Spleen (tissue), 11 donors: ENCODE results near the gene CCDC180. TPM values are rescaled to one million over a fixed set of nuclear protein-coding genes. Genes with fewer than 3 reads are reported as not detected.

ENCODE experiments used
- DNase-seq: peaks from one replicate; pipeline ENCODE4 v3.0.0-alpha.2; 2020
- H3K27ac ChIP-seq, 8 donors: fragments of 200-600 bp; sonication (generic) in 7 of 8; 1 replicate in 4 of 8; 2 replicates in 4 of 8; pipeline versions ENCODE4 v1.5.0 to v1.8.0; 2016 to 2021; ENCODE audit warnings: inconsistent platforms in 4 of 8, mild to moderate bottlenecking in 4 of 8, moderate library complexity in 1 of 8
- H3K27me3 ChIP-seq, 7 donors: fragments of 200-600 bp; sonication (generic) in 6 of 7; replicated peaks in 1 of 7; 1 replicate in 4 of 7; 2 replicates in 3 of 7; pipeline versions ENCODE4 v1.5.0 to v1.8.0; 2016 to 2021; ENCODE audit warnings: inconsistent platforms in 3 of 7, mild to moderate bottlenecking in 1 of 7
- H3K36me3 ChIP-seq, 6 donors: fragments of 200-600 bp; sonication (generic) in 5 of 6; 1 replicate in 4 of 6; 2 replicates in 2 of 6; pipeline versions ENCODE4 v1.5.0 to v1.8.0; 2016 to 2021; ENCODE audit warnings: inconsistent platforms in 2 of 6
- H3K4me1 ChIP-seq, 6 donors: fragments of 200-600 bp; sonication (generic) in 5 of 6; 1 replicate in 3 of 6; 2 replicates in 3 of 6; pipeline versions ENCODE4 v1.5.0 to v1.8.0; 2016 to 2021; ENCODE audit warnings: inconsistent platforms in 3 of 6
- H3K4me3 ChIP-seq, 8 donors: fragments of 200-600 bp; sonication (generic) in 7 of 8; 1 replicate in 4 of 8; 2 replicates in 4 of 8; pipeline versions ENCODE4 v1.5.0 to v1.8.0; 2016 to 2021; ENCODE audit warnings: inconsistent platforms in 4 of 8, mild to moderate bottlenecking in 4 of 8, moderate library complexity in 2 of 8
- H3K9me3 ChIP-seq, 8 donors: fragments of 200-600 bp; sonication (generic) in 7 of 8; 1 replicate in 4 of 8; 2 replicates in 4 of 8; pipeline versions ENCODE4 v1.5.0 to v1.8.0; 2016 to 2021; ENCODE audit warnings: inconsistent platforms in 4 of 8
- POLR2A ChIP-seq, 3 donors: fragments of 450-650 bp; IDR thresholded peaks; one replicate each; pipeline ENCODE4 v1.5.1; 2017; ENCODE audit warnings: antibody characterized with exemption in 3 of 3, mild to moderate bottlenecking in 1 of 3
- POLR2AphosphoS5 ChIP-seq, 3 donors: sonication (generic); formaldehyde crosslinking; IDR thresholded peaks; one replicate each; pipeline ENCODE4 v1.5.1; 2017; ENCODE audit warnings: antibody characterized with exemption in 3 of 3
- WGBS, 5 donors: extraction: QIAGEN DNeasy Blood & Tissue Kit in 3 of 5; methylation state at CpG; one replicate each; pipeline versions ENCODE4 v1.1.5 to v1.1.7; 2013 to 2018; 5-methylcytosine and 5-hydroxymethylcytosine counted together
- intact Hi-C: fragments of 100-400 bp; cut with DNase I; formaldehyde crosslinking; loops from one replicate; pipeline ENCODE4 v1.15.0; 2023; ENCODE audit warnings: low total_unique reads
- polyA plus RNA-seq, 3 donors: library from polyadenylated mRNA; stranded (reverse); fragments of 200-250 nt; gene quantifications; one replicate each; pipeline ENCODE4 v1.2.1, GENCODE V29; 2013
- total RNA-seq, 7 donors: library from RNA; depleted of rRNA in 3 of 7; stranded (reverse); fragments of >200 nt in 3 of 7; fragmentation: NEBNext Ultra II Directional in 4 of 7; extraction: Animal tissue kit (Norgen Biotek cat#: 25700) in 4 of 7; gene quantifications; one replicate each; pipeline versions ENCODE4 v1.1.0 to v1.2.1, GENCODE V29; 2016 to 2021
- TF ChIP-seq, protein P1 (sequence below), 11 experiments: fragments of 200-600 bp in 7 of 11; fragments of 450-650 bp in 4 of 11; sonication (generic) in 4 of 11; IDR thresholded peaks in 8 of 11; conservative IDR thresholded peaks in 3 of 11; 1 replicate in 7 of 11; 2 replicates in 4 of 11; pipeline versions ENCODE4 v1.4.0 to v1.8.0; 2016 to 2021; ENCODE audit warnings: antibody characterized with exemption in 11 of 11, inconsistent platforms in 4 of 11, mild to moderate bottlenecking in 1 of 11
- donor health status: healthy with polysubstance abuse.
- donor health status: DM: no; HTN: no; CAD: no; lungs with moderate emphysema.
- donor health status: DM: no; HTN: no; CAD: no.
- donor health status: Bipolar disorder and iron deficiency.
- donor health status: healthy.
- donor health status: DM: no; HTN: no; CAD: no.
- donor health status: DM: yes; HTN: yes; CAD: no.

CCDC180 gene
- total and polyA plus RNA-seq, 10 donors, result 3.3 to 14.7 (median 7.3) TPM

DNA sequence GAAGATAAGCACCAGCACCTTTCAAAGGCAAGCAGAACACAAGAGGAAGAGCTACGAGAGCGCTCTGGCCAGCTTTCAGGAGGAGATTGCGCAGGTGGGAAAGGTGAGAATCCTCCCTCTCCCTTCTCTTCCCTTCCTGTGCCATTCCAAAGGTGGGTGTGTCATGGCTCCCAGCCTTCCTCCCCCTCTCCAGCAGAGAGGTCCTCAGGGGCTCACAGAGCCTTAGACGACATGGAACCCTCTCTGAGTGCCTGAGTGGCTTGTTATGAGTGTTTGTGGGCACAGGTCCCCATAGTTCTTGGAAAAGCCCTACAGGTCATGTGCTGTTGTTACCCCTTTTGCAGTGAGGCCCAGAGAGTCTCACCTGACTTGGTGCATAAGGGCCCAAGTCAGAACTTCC, 5.8 kb downstream of the CCDC180 start:
- 83 to 97% (median 91%) methylated on average over 4 of the region's 4 CpGs for WGBS, 5 donors
- Histone ChIP-seq H3K4me1 (no peaks in the 10 kb centered on the region), H3K27me3 (no peaks in the 10 kb centered on the region), H3K36me3 (peaks cover 0 to 93% (median 40%) of the 10 kb centered on the region in 6 donors), H3K27ac (no peak overlapping the region), H3K4me3 (no peak overlapping the region), H3K9me3 (no peaks in the 10 kb centered on the region)
- TF ChIP-seq POLR2A (IDR thresholded peaks at IDR 0.05) (no peak), POLR2AphosphoS5 (IDR thresholded peaks at IDR 0.05) (no peak)
- TF ChIP-seq, protein P1, sequence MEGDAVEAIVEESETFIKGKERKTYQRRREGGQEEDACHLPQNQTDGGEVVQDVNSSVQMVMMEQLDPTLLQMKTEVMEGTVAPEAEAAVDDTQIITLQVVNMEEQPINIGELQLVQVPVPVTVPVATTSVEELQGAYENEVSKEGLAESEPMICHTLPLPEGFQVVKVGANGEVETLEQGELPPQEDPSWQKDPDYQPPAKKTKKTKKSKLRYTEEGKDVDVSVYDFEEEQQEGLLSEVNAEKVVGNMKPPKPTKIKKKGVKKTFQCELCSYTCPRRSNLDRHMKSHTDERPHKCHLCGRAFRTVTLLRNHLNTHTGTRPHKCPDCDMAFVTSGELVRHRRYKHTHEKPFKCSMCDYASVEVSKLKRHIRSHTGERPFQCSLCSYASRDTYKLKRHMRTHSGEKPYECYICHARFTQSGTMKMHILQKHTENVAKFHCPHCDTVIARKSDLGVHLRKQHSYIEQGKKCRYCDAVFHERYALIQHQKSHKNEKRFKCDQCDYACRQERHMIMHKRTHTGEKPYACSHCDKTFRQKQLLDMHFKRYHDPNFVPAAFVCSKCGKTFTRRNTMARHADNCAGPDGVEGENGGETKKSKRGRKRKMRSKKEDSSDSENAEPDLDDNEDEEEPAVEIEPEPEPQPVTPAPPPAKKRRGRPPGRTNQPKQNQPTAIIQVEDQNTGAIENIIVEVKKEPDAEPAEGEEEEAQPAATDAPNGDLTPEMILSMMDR (IDR thresholded peaks at IDR 0.05 in 8 of 11, conservative IDR thresholded peaks at IDR 0.05 in 3 of 11), result no peak
- no peak for DNase-seq
- intact Hi-C loops, result no loop called here

DNA sequence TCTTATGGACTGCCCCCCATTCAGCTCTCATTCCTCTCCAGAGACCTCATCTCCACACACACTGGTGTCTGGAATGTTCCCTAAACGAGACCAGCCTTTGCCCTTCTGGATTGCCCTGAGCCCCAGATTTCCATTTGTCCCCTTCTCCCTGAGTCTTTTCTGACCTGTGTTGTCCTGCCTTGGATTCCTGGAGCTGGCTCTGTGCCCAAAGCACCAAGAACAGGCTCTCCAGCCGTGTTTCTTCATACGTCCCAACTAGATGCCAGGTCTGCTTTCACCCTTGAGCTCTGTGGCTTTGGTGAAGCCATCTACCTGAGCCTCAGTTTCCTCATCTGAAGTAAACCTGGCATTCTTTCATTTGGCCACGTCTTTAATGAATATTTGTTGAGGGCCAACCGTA, 6.3 kb downstream of the CCDC180 start:
- no peak for DNase-seq
- Histone ChIP-seq H3K27ac (no peak overlapping the region), H3K36me3 (peaks cover 0 to 98% (median 40%) of the 10 kb centered on the region in 6 donors), H3K27me3 (no peaks in the 10 kb centered on the region), H3K9me3 (no peaks in the 10 kb centered on the region), H3K4me3 (no peak overlapping the region), H3K4me1 (no peaks in the 10 kb centered on the region)
- intact Hi-C loops, result no loop called here
- TF ChIP-seq, protein P1 (IDR thresholded peaks at IDR 0.05 in 8 of 11, conservative IDR thresholded peaks at IDR 0.05 in 3 of 11), result no peak
- WGBS, 5 donors, result 88 to 95% (median 92%) methylated on average over 5 of the region's 5 CpGs

DNA sequence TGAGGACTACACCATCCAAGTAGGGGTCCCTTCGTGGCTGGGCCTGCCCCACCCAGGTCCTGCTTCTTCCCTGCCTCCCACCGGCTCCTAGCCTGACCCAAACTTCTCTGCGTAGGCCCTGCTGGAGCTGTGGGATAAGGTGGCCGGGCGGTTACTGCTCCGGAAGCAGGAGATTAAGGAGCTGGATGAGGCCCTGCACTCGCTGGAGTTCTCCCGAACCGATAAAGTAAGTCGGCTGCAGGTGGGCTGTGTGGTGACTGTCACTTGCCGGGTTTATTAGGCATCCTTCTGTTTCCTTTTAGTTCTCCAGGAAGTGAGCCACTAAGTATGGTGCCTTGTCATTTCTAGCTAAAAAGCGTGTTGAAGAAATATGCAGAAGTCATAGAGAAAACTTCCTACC, 7.0 kb downstream of the CCDC180 start:
- Histone ChIP-seq H3K36me3 (peaks cover 0 to 96% (median 39%) of the 10 kb centered on the region in 6 donors), H3K27me3 (no peaks in the 10 kb centered on the region), H3K9me3 (no peaks in the 10 kb centered on the region), H3K4me1 (no peaks in the 10 kb centered on the region), H3K4me3 (no peak overlapping the region), H3K27ac (no peak overlapping the region)
- WGBS, 5 donors, result 87 to 98% (median 93%) methylated on average over 12 of the region's 12 CpGs
- intact Hi-C loops, result no loop called here
- peak; percentile 50 for DNase-seq
- TF ChIP-seq, protein P1 (IDR thresholded peaks at IDR 0.05 in 8 of 11, conservative IDR thresholded peaks at IDR 0.05 in 3 of 11), result no peak
- TF ChIP-seq POLR2AphosphoS5 (IDR thresholded peaks at IDR 0.05), result no peak
- TF ChIP-seq POLR2A (IDR thresholded peaks at IDR 0.05), result no peak

DNA sequence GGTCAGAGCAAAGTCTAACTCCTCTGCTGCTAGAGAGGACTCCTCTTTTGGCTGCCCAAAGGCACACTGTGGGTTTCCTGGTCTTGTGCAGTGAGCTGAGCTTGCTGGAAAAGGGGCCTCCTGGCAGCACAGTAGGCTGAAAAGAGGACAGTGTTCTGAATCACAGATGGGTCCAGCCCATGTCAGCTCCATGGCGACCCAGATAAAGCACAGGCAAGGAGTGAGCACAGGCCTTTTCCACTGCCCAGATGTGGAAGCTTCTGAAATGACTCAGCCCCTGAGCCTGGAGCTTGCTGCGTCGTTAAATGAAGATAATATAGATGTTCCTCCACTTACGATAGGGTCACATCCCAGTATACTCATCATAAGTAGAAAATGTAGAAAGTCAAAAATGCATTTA, 8.1 kb downstream of the CCDC180 start:
- intact Hi-C loops, result no loop called here
- 94 to 95% (median 94%) methylated on average over 4 of the region's 4 CpGs for WGBS, 5 donors
- Histone ChIP-seq H3K9me3 (no peaks in the 10 kb centered on the region), H3K27ac (no peak overlapping the region), H3K4me3 (no peak overlapping the region), H3K4me1 (no peaks in the 10 kb centered on the region), H3K36me3 (peaks cover 0 to 94% (median 37%) of the 10 kb centered on the region in 6 donors), H3K27me3 (no peaks in the 10 kb centered on the region)
- TF ChIP-seq POLR2AphosphoS5 (IDR thresholded peaks at IDR 0.05) (no peak), POLR2A (IDR thresholded peaks at IDR 0.05) (no peak)
- TF ChIP-seq, protein P1 (IDR thresholded peaks at IDR 0.05 in 8 of 11, conservative IDR thresholded peaks at IDR 0.05 in 3 of 11), result no peak
- DNase-seq, result no peak
